ENCODE measurements around the gene BBS1. TPM values are rescaled to one million over a fixed set of nuclear protein-coding genes. Genes with fewer than 3 reads are reported as not detected.

Gene BBS1
- total RNA-seq, 1 donor from 2014 or later, result 41.4 TPM

GRCh38 chr11:66529069-66529468 is 18.6 kb downstream of the BBS1 start:
- intact Hi-C loops (cut with DNase I), result no loop called here
- peaks cover 55% of the 10 kb centered on the region for H3K36me3 ChIP-seq

GRCh38 chr11:66529655-66530054 is 19.2 kb downstream of the BBS1 start:
- ATAC-seq (peak in 1 of 2 donors; percentile 12), DNase-seq (no peak)
- intact Hi-C loops (cut with DNase I), result no loop called here
- TF ChIP-seq, protein P1, sequence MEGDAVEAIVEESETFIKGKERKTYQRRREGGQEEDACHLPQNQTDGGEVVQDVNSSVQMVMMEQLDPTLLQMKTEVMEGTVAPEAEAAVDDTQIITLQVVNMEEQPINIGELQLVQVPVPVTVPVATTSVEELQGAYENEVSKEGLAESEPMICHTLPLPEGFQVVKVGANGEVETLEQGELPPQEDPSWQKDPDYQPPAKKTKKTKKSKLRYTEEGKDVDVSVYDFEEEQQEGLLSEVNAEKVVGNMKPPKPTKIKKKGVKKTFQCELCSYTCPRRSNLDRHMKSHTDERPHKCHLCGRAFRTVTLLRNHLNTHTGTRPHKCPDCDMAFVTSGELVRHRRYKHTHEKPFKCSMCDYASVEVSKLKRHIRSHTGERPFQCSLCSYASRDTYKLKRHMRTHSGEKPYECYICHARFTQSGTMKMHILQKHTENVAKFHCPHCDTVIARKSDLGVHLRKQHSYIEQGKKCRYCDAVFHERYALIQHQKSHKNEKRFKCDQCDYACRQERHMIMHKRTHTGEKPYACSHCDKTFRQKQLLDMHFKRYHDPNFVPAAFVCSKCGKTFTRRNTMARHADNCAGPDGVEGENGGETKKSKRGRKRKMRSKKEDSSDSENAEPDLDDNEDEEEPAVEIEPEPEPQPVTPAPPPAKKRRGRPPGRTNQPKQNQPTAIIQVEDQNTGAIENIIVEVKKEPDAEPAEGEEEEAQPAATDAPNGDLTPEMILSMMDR (IDR thresholded peaks at IDR 0.05), result no peak
- Histone ChIP-seq H3K9me3 (no peaks in the 10 kb centered on the region), H3K36me3 (peaks cover 56% of the 10 kb centered on the region), H3K4me3 (no peak overlapping the region), H3K27ac (no peak overlapping the region), H3K4me1 (no peaks in the 10 kb centered on the region), H3K27me3 (ENCODE audit: low read depth) (no peaks in the 10 kb centered on the region)

More at GRCh38 chr11:66529069-66529468, 18.6 kb downstream of the BBS1 start:
- H3K4me3 ChIP-seq, result no peak overlapping the region
- H3K9me3 ChIP-seq, result no peaks in the 10 kb centered on the region
- H3K4me1 ChIP-seq, result no peaks in the 10 kb centered on the region
- no peak for ATAC-seq
- DNase-seq, result no peak
- H3K27me3 ChIP-seq (ENCODE audit: low read depth), result no peaks in the 10 kb centered on the region
- no peak overlapping the region for H3K27ac ChIP-seq
- TF ChIP-seq, protein P1 (IDR thresholded peaks at IDR 0.05), result no peak

- no peak overlapping the region for H3K27ac ChIP-seq
- no peaks in the 10 kb centered on the region for H3K27me3 ChIP-seq (ENCODE audit: low read depth)
- DNase-seq (no peak), ATAC-seq (peak in 1 of 2 donors; percentile 10)
- TF ChIP-seq, protein P1 (IDR thresholded peaks at IDR 0.05), result no peak
- intact Hi-C loops (cut with DNase I), result no loop called here
- no peaks in the 10 kb centered on the region for H3K9me3 ChIP-seq
- H3K4me3 ChIP-seq, result no peak overlapping the region
- peaks cover 59% of the 10 kb centered on the region for H3K36me3 ChIP-seq
- no peaks in the 10 kb centered on the region for H3K4me1 ChIP-seq
Observed at GRCh38 chr11:66530927-66531709, 20.7 kb downstream of the BBS1 start.

DNA sequence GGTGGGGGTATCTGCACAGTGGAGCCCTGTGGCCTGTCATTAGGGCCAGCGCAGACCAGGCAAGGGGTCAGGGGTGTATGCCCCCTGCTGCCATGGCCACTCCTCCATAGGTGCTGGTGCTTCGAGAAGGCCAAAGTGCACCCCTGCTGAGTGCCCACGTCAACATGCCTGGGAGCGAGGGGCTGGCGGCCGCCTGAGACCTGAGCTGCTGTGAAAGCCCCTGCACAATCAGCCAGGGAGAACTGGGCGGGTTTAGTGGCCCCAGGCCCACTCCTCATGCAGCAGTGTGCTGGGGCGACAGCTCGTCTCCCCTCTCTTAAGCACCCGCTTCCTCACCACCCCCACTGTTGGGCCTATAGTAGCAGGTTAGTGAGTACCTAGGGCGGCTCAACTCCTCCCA is 21.4 kb downstream of the BBS1 start:
- DNase-seq (no peak), ATAC-seq (no peak)
- no peaks in the 10 kb centered on the region for H3K27me3 ChIP-seq (ENCODE audit: low read depth)
- intact Hi-C loops (cut with DNase I), result no loop called here
- H3K36me3 ChIP-seq, result peaks cover 59% of the 10 kb centered on the region
- no peak overlapping the region for H3K27ac ChIP-seq
- H3K9me3 ChIP-seq, result no peaks in the 10 kb centered on the region
- no peak overlapping the region for H3K4me3 ChIP-seq
- H3K4me1 ChIP-seq, result no peaks in the 10 kb centered on the region
- TF ChIP-seq, protein P1 (IDR thresholded peaks at IDR 0.05), result no peak

DNA sequence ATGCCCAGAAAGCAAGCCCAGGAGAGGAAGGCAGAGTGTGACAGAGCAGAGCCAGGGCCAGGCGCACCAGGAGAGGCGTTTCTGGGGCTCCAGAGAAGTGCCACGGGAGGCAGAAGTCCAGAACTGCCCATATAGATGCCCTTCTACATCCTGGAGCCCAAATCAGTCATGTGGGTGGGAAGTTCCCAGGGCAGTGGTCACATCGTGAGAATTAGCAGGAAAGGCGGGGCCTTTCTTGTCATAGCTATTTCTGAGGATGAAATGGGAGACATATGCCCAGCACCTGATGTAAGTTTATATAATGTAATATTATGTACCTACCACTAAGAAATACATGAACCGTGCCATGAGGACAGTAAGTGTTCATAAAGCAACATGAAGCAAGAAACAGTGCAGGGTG is 22.3 kb downstream of the BBS1 start:
- Histone ChIP-seq H3K4me1 (no peaks in the 10 kb centered on the region), H3K27me3 (ENCODE audit: low read depth) (no peaks in the 10 kb centered on the region), H3K36me3 (peaks cover 58% of the 10 kb centered on the region), H3K27ac (no peak overlapping the region), H3K4me3 (no peak overlapping the region), H3K9me3 (no peaks in the 10 kb centered on the region)
- TF ChIP-seq, protein P1 (IDR thresholded peaks at IDR 0.05), result no peak
- ATAC-seq (no peak), DNase-seq (no peak)
- intact Hi-C loops (cut with DNase I), result no loop called here
